Measurements from ENCODE around the gene SLC51B.
"Not testable (repeated sequence)": the region's sequence is repeated elsewhere in the genome, so short reads cannot be mapped to it uniquely, and the experiment has no call there.

The SLC51B gene

DNA sequence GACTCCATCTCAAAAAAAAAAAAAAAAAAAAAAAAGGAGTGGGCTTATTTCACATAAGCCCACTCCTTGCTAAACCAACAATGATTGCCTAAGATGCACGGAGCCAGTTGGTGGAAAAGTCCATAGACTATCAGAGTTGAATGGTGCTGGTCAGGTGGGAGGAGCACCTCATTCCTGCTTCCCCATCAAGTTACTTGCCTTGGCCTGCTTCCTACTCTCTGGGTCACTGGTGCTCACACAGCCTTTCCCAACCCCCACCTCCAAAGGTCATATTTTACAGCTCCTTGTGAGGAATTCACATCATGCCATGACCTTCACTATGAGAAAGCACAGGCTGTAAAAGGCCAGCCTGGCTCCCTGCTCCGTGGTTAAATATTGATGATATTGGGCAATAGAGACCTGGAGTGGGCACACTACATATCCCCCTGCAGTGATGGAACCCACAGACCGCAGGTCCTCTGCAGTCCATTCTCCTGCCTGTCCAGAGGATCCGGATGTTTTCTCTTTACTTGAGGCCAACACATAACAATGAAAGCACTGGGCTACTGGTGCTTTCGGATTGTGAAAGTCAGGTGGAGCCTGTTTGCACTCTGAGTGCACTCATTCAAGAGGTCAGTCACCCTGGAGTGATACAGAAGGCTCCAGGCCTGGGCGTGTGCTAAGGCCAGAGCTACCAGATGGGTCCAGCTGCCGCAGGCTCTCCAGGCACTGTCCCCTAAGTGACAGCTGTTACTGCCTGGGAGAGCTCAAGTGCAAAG is at the start of gene SLC51B:
Gene SLC51B (plus strand): TSS at position 664 of the 758 bp plus-strand sequence. CDS start 4,618 bp downstream, outside the sequence.
- no peak for DNase-seq (ENCODE audit: low read depth in 2 of 2)

DNA sequence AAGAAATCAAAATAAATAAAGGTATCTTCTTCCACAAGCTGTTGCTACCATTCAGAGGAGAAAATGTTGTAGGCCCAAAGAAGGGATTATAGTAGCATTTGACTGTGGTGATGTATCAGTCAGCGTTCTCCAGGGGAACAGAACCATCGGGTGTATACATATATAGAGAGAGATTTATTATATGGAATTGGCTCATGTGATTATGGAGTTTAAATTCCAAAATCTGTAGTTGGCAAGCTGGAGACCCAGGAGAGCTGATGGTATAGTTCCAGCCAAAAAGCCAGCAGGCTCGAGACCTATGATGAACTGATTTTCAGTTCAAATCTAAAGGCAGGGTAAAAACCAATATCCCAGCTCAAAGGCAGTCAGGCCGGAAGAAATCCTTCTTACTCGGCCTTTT is 48.1 kb upstream of the SLC51B start:
- DNase-seq (ENCODE audit: low read depth in 2 of 2), result no peak

DNA sequence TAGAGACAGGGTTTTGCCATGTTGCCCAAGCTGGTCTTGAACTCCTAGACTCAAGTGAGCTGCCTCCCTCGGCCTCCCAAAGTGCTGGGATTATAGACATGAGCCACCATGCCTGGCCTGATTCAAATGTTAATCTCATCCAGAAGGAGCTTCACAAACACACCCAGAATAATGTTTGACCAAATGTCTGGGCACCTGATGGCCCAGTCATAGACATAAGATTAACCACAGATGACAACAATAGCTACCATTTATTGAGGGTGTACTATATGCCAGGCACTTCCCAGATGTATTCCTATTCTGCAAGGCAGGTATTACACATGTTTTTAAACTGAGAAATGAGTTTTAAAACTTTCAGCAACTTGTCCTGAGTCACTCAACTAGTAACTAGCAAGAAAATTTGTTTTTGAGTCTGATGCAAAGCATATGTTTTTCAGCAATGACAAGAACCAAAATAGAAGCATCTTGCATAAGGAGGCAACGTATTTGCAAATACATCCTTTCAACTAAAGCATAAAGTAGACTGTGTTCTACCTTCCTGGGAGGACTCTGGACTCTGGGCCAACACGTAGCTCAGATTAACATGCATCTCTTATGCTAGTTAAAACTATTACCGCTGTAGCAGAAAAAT is 47.3 kb upstream of the SLC51B start:
- DNase-seq (ENCODE audit: low read depth in 2 of 2), result no peak

DNA sequence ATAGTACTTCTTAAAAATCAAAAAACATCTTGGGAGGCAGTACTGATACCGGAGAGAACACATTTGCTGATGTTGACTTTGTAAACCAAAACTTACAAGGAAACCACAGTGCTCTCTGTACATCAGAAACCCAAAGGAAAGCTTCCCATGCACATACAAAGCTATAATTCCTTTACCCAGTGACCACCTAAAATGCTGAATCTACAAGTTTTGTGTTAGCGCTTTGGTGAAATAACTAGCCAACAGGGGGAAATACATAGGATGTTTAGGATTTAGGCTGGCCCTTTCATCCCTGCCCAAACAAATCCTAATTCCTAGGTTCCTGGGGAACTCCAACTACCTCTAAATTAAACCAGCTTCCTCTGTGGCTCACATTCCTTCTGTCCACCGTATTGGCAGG is 40.2 kb upstream of the SLC51B start:
- no peak for DNase-seq (ENCODE audit: low read depth in 2 of 2)

DNA sequence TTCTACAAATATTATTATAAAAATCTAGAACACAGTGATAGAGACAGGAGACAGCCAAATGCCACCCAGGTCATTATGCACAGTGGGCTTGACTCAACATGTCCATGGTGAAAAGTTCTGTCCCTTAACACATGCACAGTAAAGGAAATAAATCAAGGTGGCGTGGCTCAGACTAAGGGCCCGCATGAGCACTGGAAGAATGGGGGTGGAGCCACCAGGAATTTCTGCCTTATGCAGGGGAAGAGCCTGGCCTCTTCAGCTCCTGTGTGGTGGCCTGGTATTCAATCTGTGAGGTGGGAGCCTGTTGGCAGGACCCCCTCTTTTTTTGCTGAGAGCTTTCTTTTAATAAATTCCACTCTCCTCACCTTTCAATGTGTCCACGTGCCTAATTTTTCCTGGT is 38.3 kb upstream of the SLC51B start:
- DNase-seq (ENCODE audit: low read depth in 2 of 2), result no peak

DNA sequence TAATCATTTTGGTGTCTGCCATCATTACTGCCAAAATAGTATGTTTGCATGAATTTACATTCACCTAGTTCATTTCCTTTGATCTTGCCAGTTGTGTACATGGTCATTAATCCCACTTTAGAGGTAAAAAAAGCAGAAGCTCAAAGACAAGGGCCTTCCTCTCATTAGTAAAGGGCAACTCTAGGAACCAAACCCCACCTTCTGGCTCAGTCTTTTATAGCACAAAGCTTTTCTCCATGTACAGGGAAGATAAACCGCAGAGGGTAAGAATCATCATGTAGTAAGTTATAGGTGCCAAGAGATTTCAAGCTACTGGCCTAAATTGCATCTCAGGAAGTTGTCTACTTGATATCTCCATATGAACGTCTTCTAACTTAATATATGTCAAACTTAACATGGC is 36.2 kb upstream of the SLC51B start:
- no peak for DNase-seq (ENCODE audit: low read depth in 2 of 2)

DNA sequence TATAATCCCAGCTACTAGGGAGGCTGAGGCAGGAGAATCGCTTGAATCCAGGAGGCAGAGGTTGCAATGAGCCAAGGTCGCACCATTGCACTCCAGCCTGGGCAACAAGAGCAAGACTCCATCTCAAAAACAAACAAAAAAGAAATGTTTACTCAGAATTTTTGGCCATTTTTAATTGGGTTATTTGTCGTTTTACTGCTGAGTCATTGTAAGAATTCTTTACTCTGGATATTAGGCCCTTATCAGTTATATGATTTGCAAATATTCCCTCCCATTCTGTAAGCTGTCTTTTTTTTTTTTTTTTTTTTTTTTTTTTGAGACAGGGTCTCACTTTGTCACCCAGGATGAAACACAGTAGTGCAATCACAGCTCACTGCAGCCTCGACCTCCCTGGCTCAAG is 34.0 kb upstream of the SLC51B start:
- DNase-seq (ENCODE audit: low read depth in 2 of 2), result not testable (repeated sequence)

DNA sequence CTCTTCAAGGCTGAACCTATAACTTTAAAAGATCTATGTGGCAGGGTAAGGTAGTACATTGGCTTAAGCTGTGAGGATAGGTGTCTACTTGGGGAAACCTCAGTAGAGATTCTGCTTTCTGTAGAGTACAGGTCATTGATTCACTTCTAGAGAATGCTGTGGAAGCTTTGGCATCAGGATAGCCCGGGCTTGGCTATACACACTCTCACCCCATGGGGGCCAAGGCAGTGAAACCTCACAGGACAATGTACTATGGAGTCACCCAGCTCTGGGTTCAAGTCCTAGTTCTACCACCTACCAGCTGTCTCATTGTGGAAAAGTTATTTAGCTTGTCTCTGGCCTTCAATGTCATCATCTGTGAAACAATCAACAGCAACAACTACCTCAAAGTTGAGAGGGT is 24.8 kb upstream of the SLC51B start:
- no peak for DNase-seq (ENCODE audit: low read depth in 2 of 2)

DNA sequence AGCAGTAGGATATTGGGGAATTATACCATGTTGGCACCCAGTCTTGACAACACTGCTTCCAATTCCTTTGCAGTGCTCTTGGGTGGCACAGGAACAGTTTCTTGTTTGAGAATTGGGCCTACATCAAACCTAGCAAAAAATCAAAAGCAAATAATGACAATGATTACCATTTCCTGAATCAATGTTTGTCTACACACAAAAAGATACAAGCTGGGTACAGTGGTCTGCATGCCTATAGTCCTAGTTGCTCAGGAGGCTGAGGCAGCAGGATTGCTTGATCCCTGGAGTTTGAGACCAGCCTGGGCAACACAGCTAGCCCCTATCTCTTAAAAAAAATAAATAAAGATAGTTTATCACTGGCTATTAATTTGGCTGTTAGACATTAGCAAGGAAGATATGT is 23.7 kb upstream of the SLC51B start:
- DNase-seq (ENCODE audit: low read depth in 2 of 2), result no peak

DNA sequence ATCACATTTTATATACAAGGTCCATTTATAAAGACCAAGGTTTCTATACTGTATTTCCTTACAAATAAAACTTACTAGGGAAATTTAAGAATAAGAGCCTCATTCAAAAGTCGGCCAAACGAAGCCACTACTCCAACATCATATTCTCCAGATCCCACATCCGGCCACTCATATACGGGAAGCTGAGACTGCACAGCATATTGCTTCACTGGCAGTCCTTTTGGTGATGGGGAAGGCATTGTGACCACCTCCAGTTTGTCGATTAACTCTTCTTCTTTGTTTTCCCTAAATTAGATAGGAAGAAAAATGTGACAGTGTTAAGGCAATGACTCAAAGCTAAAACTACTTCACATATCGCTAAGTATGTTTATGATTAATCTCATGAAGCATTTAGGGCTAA is 18.4 kb upstream of the SLC51B start:
- DNase-seq (ENCODE audit: low read depth in 2 of 2), result no peak

DNA sequence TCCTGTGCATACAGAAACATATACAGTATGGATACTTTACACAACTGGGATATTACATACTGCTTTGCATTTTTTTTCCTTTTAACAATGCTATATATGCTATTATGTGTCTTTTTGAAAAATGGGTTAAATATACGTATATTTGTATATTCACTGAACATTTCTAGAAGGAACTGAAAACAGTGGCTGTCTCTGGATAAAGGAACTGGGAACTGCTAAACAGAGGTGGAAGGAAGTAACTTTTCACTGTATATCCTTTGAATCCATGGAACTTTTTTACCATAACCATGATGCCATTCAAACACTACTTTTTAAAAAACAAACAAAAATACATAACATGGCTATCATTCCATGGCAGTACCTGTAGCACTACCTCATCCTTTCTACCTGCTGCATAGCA is 17.6 kb upstream of the SLC51B start:
- no peak for DNase-seq (ENCODE audit: low read depth in 2 of 2)

DNA sequence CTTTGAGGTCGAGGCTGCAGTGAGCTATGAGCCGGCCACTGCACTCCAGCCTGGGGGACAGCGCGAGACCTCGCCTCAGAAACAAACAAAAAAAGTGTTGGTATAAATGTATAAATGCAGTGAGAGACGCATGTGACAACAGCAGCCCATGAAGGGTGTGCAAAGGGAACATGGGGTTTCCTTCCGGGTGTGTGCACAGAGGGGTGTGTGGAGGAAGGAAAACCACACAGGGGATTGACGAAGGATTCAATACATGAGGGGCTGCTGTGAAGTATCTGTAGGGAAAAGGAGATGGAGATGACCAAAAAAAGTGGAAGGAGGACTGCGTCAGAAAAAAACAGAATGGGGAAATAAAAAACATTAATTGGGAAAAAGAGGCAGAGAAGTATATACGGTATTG is 16.8 kb upstream of the SLC51B start:
- no peak for DNase-seq (ENCODE audit: low read depth in 2 of 2)

DNA sequence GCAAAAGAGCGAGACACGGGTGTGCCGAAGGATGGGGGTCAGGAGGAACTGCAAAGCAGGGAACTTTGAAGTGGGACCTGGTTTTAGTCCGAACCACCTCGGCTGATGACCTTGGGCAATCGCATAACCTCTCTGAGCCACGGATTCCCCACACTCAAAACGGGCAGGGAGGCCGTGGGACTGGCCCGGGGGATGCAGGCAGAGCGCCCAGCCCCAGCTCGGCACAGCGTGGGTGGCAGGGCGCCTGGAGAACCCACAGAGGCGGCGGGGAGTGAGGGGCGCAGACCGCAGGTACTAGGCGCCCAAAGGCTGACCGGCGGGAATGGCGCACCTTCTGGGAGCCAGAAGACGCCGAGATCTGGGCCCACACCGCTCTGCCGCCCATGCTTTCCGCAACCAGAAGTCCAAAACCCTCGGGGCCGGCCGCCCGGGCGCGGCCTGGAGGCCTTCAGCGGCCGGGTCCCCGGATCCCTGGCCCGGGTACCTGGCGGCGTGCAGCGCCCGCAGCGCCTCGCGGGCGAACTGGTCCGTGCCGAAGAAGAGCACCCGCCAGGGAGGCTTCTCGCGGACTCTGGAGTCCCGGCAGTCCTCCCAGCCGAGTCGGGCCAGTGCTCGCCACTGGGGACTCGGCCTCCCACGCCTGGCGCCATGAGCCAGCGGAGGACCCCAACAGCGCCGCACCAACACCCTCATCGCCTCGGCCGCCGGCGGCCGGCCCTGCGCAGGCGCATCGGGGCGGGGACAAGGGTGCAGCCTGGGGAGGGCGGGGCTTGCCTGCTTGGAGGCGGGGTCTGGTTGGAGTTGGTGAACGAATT is 16.1 kb upstream of the SLC51B start, which contains the start of gene MTFMT:
Gene MTFMT (minus strand): TSS at position 719 of the 815 bp plus-strand sequence. CDS start 26 bp downstream, at position 693.
- DNase-seq (ENCODE audit: low read depth in 2 of 2), result peak; percentile 33 to 47

DNA sequence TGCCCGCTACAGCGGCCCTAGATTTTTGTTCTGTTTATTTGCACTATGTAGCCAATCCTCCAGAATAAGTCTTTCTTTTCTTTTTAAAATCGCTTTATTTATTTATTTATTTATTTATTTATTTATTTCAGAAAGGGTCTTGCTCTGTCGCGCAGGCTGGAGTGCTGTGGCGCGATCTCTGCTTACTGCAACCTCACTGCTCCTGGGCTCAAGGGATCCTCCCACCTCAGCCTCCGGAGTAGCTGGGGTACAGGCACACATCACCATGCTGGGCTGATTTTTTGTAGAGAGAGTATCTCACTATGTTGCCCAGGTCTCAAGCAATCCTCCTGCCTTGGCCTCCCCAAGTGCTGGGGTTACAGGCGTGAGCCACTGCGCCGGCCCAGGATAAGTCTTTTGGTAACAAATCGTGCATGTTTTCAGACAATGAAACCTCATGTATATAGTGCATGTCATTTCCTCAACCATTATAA is 15.4 kb upstream of the SLC51B start:
- DNase-seq (ENCODE audit: low read depth in 2 of 2), result no peak

DNA sequence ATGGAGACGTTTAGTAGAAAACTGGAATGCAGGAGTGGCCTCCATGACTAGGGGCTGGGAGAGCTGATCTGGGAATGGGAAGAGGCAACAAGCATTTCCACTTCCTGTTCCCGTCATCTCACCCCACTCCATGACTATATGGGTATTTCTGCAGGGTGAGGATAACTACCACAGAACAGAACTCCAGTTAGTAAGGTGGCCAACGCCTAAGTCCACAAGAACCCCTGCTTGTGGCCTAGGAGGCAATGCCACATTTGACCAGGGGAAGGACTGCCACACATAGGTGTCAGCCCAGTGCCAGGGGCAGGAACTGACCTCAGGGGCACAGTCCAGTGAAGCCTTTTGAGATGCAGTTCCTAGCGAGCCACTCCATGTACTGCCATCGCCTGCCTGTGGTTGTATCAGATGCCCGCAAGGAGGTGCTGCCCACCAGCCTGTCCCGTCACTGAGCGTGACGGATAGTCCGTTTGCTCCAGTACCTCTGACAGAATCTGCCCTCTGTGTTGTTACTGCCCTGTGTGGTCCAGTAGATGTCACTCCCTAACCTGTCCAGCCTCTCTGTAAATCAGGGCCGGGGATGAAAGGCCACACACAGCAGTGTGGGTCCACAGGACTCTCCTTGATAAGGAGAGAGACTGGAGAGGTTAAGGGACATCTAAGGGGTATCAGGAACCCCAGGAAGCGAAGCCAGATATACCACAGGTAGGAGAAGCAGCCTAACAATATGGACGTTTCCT is 12.2 kb upstream of the SLC51B start:
- no peak for DNase-seq (ENCODE audit: low read depth in 2 of 2)

DNA sequence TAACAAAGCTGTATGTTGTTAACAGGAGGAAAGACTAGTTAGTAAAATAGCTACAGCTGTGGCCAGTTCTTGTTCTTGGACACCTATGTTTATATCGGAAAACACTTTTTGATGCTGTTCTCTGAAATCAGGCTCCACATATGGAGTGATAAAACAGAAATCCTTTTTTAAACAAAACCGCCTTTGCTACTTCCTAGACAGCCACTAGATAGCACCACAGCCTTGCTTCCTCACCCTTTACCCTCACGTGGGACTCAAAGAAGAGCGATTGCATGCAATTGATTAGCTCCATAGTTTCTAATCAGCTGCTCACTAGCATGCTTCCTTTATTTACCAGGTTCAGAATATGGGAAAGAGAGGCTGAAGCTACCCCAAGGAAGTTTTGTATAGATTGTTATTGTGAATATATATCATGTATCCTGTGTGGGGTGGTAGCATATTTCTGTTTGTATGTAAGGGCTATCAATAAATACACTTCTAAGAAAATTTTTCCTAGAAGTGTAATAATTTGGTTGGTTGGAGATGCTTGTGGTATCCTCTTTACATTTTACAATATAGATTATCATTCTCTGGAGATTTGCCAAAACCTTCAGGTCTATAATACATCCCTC is 11.4 kb upstream of the SLC51B start:
- peak in 1 of 2 experiments; percentile 9 for DNase-seq (ENCODE audit: low read depth in 2 of 2)

DNA sequence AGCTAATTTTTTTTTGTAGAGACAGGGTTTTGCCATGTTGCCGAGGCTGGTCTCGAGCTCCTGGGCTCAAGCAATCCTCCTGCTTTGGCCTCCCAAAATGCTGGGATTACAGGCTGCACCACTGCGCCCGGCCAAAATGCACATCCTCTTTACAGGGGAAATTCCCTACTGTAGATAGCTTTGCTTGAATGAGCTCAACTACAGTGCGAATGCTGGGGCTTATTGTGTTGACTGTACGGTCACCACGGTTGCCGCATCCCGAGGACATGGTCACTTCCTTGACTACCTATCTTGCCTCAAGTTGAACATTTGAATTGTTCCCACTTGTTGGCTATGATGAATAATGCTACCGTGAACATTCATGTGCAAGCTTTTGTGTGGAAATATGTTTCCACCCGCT is 10.5 kb upstream of the SLC51B start:
- no peak for DNase-seq (ENCODE audit: low read depth in 2 of 2)

DNA sequence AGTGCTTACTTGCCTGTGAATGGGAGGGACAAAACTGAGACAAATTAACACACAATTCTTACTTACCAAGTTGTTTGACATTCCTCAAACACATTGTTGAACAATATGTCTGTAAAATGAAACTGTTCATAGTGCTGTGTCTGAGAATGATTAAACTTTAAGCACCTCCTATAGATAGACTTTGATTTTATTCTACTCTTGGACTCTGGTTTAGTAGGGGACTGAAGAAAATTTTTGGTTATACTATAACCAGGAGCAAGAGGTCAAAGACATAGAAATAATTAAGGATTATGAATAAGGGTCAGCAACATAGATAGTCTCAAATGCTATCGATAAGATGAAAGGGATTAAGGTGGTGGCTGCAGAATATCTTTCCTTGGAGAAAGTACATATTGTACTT is 7.9 kb upstream of the SLC51B start:
- no peak for DNase-seq (ENCODE audit: low read depth in 2 of 2)

DNA sequence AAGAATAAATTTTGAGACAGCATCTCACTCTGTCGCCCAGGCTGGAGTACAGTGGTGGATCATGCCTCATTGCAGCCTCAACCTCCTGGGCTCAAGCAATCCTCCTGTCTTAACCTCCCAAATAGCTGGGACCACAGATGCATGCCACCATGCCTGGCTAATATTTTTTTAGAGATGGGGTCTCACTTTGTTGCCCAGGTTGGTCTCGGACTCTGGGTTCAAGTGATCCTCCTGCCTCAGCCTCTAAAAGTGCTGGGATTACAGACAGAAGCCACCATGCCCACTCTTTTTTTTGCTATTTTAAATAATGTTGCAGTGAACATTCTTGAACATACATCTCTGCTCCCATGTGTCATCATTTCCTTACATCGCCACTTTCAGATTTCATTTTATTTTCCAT is 6.8 kb upstream of the SLC51B start:
- DNase-seq (ENCODE audit: low read depth in 2 of 2), result no peak

DNA sequence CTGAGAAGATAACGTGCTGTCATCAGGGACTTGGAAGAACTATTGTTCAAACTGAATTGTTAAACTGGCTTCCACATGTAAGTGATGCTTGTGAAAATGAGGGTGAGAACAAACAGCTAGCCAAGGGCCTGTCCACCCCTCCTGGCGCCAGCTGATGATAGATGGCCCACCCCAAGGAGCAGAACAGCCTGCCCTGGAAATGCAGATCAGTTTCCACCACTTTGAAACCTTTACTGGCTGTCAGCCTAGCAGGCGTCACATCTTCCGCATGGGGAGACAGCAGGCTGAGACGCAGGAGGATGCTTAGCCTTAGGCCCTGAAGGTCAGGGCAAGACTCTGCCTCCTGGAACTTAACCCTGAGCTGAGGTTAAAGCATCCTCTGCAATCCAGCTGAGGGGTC is 6.4 kb upstream of the SLC51B start:
- no peak for DNase-seq (ENCODE audit: low read depth in 2 of 2)

DNA sequence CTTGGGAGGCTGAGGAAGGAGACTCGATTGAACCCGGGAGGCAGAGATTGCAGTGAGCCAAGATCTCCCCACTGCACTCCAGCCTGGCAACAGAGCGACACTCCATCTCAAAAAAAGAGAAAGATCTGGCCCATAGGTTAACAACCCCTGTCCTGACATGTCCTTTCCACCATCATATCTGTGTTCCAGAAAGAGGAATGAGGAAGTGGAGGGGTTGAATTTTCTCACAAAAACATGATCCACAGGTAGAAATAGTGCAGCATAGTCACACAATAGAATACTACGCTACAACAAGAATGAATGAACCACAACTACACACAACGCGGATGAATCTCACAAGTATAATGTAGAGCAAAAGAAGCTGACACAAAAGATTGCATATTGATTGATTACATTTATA is 4.7 kb upstream of the SLC51B start:
- no peak for DNase-seq (ENCODE audit: low read depth in 2 of 2)

Measured in fibroblast of skin of left biceps (primary cell).